Stimulated activated CD8-positive, alpha-beta memory T cell treated with anti-CD3 and anti-CD28 coated beads, Interleukin-2, amount 100 ng/mL, for 1 hour (primary cell): Measurements from ENCODE around the gene INO80E.
"Not testable (repeated sequence)": the region's sequence is repeated elsewhere in the genome, so short reads cannot be mapped to it uniquely, and the experiment has no call there.

Source experiments
- DNase-seq, 2 donors: peaks; one replicate each; pipeline ENCODE4 v3.0.0-alpha.2; 2020; ENCODE audit warnings: low read depth in 2 of 2

The INO80E gene, protein sequence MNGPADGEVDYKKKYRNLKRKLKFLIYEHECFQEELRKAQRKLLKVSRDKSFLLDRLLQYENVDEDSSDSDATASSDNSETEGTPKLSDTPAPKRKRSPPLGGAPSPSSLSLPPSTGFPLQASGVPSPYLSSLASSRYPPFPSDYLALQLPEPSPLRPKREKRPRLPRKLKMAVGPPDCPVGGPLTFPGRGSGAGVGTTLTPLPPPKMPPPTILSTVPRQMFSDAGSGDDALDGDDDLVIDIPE

DNA sequence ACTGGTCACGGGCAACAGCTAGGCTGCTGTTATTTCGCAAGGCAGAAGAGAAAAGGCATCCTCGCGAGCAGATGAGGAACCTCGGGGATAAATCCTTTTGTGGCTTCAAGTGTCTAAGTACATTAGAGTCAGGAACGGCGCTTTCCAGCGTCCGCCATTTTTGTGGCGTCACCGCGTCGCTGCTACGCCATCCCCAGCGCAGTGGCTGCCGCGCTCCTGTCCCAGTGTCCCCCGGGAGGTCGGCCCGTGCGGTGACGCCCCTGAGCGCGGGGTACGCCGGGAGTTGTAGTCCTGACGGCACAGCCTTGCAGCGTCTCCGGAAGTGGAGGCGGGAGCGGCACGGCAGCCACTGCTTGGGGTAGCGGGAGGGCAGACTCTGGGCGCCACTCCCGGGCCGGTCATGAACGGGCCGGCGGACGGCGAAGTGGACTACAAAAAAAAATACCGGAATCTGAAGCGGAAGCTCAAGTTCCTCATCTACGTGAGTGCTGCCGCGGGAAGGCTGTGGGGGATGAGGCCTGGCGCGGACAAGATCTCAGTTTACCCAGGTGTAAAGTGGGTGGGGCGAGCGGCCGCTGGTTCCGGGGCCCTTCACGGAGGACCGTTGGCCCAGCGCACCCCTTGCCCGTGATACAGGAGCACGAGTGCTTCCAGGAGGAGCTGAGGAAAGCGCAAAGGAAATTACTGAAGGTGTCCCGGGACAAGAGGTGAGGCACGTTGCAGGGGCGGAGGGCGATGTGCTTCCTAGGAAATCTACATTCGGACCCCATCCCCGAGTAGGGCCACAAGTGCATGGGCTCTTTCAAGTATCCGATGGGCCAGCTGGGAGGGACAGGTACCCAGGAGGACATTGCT is at the start of gene INO80E:
INO80E (plus strand) TSS at position 331 of the 855 bp plus-strand sequence; CDS start at position 401, 70 bp downstream.
- DNase-seq: peak; percentile 99

DNA sequence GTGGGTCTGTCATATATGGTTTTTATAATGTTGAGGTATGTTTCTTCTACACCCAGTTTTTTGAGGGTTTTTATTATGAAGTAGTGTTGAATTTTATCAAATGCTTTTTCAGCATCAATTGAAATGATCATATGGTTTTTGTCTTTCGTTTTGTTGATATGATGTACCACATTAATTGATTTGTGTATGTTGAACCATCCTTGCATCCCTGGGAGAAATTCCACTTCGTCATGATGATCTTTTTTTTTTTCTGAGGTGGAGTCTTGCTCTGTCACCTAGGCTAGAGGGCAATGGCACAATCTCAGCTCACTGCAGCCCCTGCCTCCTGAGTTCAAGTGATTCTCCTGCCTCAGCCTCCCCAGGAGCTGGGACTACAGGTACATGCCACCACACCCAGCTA is 48.1 kb upstream of the INO80E start:
- no peak for DNase-seq

DNA sequence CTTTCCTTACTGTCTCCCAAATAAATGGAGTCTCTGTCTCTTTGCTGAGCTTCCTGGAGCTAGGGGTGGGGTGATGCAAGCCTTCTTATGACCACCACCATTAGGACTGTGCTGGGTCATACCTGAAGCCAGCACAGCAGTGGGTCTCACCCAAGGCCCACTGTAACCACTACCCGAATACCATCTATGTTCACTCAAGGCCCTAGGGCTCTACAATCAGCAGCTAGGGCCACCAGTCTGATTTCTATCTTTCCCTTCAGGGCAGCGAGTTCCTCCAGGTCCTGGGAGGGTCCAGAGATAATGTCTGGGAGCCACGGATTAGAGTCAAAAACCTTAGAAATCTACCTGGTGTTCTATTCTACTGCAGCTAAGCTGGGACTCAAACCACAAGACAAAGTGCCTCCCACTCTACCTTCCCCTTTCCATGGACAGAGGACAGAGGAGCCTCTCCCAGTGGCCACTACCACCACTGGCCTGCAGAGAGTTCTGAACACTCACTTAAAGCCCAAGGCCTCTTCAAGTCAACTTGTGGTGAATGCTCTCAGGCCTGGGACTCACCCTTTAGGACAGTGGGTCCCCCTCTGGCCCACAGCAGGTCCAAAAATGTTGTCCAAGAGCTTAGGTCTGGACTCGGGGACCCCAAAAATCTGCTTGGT is 45.1 kb upstream of the INO80E start:
- no peak for DNase-seq

DNA sequence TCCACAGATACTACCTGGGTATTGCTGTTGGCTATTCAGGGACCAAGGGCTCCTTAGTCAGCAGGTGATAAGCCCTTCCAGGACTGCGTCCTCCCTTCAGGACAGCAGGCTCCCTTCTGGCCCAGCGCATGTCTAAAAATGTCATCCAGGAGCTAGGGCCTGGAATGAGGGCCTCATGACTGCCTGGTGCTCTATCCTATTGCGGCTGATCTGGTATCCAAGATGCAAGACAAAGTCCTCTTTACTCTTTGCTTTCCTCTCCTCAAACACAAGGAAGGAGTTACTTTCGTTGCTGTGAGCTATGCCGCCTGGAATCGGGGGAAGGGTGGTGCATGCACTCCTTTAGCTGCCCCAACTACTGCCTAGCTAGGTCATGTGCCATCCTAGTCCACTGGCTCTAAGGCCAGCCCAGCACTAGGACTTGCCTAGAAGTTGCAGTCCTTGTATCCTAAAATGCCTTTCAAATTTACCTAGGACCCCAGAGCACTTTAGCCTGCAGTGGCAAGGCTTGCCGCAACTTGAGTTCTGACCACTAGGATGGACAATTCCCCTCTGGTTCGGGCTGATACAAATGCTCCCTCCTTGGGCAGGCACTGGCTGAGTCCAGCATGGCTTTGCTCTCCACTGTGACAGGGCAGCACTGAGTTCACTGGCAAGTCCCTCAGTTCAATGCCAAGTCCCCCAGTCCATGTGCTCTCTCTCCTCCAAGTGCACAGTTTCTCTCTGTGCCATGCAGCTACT is 44.2 kb upstream of the INO80E start:
- DNase-seq: no peak

DNA sequence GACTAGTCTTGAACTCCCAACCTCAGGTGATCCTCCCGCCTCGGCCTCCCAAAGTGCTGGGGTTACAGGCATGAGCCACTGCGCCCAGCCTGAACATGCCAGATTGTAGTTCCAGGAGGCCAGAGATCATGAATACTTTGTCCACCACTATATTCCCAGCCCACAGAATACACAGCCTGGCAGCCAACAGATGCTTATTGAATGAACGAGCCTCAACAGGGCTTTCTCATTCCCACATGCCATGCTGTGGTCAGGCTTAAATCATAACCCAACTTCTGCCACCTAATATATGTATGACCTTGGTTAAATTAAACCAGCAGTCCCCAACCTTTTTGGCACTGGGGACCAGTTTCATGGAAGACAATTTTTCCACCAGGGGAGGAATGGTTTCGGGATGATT is 37.3 kb upstream of the INO80E start:
- no peak for DNase-seq

DNA sequence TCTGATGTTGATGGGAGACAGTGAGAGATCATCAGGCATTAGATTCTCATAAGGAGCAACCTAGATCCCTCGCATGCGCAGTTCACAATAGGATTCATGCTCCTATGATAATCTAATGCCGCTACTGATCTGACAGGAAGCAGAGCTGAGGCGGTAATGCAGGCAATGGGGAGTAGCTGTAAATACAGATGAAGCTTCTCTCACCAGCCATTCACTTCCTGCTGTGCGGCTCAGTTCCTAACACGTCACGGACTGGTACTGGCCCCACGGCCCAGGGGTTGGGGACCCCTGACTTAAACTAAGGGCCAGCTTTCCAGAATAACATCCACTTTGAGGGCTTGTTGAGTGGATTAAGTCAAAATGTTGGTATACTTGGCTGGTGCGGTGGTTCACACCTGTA is 36.7 kb upstream of the INO80E start:
- DNase-seq: no peak

DNA sequence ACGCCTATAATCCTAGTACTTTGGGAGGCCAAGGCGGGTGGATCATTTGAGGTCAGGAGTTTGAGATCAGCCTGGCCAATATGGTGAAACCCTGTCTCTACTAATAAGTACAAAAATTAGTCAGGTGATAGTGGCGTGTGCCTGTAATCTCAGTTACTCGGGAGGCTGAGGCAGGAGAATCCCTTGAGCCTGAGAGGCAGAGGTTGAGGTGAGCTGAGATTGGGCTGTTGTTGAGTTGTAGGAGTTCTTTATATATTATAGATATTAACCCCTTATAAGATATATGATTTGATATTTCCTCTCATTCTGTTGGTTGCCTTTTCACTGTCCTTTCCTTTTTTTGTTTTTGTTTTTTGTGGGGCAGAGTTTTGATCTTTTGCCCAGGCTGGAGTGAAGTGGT is 36.2 kb upstream of the INO80E start:
- DNase-seq: not testable (repeated sequence)

DNA sequence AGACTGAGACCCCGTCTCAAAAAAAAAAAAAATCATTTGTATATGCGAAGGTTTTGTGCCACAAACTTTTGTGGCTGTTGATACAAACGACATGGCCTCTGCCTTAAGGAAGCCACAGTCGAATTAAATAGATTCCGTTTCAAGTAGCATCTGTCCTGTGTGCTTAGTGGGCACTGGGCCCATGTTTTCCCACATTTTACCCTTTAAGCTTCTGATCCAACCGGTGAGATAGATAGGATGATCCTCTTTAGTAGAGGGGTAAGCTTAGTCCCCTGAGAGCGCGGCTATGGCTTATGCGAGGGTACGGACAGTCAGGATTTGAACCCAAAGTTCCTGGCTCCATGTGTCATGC is 34.9 kb upstream of the INO80E start:
- DNase-seq: no peak

DNA sequence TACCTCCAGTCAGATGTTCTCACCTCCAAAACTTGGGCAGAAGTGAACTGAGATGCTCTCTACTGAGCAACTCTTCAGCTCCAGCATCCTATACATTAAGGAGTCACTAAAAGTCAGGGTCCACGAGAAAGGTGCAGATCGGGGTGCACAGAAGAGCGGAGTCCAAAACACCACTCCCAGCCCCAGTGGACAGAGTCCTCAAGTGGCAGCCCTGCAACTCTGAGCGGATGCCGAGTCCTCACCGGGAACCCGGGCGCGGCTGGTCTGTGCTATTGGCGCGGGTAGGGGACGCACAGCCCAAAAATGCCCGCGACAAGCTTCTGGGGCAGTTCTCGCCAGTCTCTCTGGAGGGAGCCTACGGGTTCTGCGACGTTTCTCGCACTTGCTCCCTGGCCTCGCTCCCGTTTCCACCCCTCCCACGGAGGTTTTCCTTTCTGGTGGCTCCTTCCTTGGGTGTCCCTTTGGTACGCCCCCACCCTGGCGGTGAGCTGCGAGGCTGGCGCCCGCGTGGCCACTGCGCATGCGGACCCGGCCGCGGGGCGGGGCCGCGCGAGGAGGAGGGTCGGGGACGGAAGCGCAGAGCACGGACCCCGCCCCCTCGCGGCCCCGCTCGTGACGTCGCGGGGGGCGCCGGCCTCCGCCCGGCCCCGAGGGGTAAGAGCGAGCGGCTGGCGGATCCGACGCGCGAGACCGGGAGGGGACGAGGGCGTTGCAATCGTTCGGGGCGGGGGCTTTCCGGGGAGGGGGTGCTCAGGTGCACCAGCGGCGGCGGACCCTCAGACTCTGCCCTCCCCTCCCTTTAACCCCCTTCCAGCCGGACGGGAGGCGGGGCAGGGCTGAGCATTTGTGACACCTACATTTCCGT is 34.3 kb upstream of the INO80E start, which contains the start of gene TMEM219:
TMEM219 (plus strand) TSS at position 601 of the 865 bp plus-strand sequence. CDS start 1,065 bp downstream, outside the sequence.
- peak; percentile 87 for DNase-seq

DNA sequence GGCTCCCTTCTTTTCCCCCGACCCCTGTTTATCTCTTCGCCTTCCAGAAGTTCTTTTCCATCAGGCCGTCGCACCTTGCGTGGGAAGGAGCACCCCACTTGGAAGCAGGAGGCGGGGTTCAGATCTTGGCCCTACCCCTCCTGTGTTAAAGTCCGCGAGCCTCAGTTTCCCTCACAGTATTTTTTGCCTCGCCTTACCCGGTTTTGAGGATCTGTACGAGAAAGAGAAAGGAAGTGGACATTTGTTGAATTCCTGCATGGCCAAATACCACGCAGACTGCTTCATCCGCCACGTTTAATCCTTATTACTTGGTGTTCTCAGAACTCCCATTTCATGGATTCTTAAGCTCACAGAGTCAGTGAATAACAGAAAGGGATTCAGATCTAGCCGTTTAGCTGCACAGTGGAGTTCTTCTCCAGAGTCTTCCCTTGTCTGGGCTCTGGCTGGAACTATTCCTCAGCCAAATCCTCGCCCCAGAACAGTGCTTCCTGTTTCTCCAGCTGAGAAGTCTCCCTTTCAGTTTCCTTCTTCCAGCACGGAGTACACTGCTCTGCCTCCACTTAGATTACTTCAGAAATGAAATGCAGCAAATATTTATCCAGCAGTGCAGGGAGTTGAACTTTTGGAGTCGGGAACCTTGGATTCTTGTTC is 33.6 kb upstream of the INO80E start:
- no peak for DNase-seq

DNA sequence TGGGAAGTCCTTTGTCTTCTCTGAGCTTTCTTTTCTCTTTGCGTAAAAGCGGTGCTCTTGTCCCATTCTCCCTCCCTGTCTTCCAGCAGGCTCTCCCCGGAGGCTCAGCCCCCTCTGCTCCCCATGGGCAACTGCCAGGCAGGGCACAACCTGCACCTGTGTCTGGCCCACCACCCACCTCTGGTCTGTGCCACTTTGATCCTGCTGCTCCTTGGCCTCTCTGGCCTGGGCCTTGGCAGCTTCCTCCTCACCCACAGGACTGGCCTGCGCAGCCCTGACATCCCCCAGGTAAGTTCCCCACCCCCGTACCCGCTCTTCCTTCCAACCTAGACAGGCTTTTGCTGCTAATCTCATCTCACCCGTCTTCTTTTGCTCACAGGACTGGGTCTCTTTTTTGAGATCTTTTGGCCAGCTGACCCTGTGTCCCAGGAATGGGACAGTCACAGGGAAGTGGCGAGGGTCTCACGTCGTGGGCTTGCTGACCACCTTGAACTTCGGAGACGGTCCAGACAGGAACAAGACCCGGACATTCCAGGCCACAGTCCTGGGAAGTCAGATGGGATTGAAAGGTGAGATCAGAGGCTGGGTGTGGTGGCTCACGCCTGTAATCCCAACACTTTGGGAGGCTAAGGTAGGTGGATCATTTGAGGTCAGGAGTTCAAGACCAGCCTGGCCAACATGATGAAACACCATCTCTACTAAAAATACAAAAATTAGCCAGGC is 32.9 kb upstream of the INO80E start:
- DNase-seq: no peak

DNA sequence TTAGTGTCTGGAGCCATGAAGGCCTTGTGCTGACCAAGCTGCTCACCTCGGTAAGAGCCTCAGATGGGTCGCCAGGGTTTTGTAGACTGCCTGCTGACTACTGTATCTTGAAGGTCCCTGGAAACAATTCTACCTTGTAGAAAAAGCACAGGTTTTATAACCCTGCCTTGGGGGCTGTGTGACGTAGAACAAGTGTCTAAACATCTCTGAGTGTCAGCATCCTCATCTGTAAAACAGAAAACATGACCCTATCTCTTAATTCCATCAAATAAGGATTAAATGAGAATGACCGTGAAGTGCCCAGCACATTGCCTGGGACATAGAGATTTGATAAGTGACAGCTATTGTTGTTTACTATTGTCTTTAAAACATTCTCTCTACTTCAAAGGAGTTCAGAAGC is 27.8 kb upstream of the INO80E start:
- DNase-seq: no peak

DNA sequence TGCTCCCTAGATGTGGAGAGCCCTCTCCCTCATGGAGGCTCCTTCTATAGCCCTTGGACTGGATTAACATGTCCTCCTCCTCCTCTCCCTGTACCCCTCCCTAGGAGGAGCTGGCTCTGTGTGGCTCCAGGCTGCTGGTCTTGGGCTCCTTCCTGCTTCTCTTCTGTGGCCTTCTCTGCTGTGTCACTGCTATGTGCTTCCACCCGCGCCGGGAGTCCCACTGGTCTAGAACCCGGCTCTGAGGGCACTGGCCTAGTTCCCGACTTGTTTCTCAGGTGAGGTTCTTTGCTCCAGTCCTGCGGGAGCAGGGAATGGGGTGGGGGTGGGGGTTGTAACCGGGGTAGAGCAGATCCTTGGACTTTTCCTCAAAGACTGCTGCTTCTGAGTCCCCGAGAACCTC is 24.7 kb upstream of the INO80E start:
- DNase-seq: no peak

DNA sequence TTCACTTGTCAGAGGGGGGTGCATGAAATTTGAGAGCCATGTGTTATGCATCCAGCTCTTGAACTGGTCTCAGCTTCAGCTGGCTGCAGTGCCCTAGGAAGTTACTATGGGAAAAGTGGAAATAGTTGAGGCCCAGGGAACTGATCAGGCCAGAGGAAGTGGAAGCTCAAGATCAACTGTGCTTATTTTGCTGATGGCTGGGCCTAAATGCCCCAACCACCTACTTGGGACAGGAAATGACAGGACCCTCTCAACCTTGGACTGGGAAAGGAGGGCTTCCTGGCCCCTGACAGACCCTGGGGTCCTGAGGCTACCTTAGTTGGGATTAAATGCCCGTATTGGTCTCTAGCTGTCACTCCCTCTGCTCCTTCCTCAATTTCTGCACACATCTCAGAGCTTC is 23.5 kb upstream of the INO80E start:
- no peak for DNase-seq

DNA sequence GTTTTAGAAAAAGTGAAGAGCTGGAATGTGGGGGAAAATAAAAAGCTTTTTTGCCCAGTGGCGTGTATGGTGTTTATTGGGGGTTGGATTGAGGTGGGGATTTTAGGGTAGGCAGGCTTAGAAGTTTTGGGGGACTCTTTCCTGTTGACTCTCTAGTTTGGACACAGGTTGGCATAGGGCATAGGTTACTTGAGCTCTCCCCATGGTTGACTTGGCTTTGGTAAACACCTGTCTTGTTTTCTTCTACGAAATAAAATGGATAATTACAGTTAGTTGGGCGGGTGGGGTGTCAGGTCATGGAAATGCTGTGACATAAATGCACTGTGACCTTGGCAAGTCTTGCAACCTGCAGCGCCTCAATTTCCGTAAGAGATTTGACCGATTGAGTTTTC is 23.1 kb upstream of the INO80E start:
- no peak for DNase-seq

DNA sequence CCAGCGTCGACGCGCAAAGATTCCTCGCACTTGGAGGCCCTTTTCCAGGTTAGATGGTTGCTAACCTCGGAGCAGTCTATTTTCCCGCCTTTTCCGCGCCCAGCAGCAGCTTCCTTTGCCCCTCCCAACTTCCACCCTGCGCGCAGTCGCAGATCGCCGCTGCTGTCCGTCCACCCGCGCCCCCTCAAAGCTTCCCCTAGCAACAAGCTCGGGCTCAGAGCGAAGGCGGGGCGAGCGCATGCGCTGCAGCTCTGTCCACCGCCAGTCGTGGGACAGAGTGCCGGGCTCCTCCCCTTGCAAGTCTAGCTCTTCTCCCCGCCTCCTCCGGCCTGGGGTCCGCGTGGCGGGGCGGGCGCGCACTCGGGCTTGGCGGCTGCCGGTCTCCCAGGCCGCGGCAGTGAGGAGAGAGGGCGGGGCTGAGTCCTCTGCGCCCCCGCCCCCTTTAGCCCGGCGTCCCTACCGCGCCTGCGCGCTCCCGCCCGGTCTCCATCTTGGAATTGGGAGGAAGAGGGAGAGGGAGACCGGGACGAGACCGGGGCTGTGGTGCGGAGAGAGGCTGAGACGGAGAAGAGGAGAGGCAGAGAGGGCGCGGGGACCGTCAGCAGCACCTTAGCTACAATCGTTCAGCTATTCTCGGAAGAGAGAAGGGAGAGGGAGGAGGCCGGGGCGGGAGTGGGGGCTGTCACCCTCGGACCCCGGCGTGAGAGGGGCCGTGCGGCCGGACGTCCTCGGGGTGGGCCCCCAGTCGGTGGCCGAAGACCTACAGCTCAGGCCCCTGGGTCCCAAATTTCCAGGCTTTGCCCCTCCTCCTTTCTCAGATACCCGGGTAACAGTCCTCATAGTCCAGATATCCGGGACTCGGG is 22.4 kb upstream of the INO80E start, which contains the start of gene TAOK2:
TAOK2 (plus strand) TSS at position 485 of the 863 bp plus-strand sequence. CDS start 3,905 bp downstream, outside the sequence.
- peak; percentile 85 to 88 for DNase-seq

DNA sequence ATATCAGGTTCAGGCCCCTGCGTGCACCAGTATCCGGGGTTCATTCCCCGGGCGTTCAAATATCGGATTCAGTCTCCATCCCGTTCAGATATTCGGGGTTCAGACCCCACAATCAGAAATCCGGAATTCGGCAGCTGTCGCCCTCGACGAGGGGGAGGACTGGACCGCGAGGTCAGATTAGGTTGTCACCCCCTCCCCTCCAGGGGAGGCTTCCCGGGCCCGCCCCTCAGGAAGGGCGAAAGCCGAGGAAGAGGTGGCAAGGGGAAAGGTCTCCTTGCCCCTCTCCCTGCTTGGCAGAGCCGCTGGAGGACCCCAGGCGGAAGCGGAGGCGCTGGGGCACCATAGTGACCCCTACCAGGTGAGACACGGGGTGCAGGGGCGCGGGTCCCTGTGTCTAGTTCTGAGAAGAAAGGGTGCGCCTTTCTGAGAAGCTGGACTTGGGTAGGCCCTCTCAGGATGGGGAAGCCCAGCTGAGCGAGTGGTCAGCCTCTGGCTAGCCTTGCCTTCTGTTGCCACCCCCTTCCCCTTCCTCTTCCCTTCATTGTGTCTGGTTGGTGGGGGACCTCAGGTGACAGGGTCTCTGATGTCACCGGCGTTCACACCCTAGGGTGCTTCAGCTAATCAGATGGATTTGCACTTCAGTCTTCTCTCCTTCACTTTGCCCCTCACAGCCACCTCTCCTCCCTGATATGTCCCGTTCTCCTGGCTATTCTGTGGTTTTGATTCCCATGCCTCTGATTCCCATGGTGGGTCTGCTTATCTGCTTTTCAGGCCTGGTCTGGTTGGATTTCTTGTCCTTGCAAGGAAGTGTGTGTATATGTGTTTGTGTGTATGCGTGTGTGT is 21.5 kb upstream of the INO80E start:
- no peak for DNase-seq

DNA sequence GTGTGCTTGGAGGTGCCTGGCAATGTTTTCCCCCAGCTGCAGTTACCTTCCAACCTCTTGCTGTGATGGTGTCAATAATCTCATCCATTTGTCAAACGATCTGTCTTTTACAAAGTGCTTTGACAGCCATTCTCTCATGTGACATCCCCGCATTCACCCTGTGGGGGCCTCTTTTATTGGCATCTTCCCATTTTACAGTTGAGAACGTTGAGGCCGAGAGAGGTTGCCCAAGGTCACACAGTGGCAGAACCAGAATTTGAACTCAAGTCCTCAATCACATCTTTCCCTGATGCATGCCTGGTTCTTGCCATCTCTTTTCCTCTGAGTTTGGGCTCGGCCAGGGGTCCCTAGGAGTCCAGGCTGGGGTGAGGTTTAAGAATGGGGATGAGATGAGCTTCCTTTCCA is 20.9 kb upstream of the INO80E start:
- no peak for DNase-seq
